Stimulated activated CD8-positive, alpha-beta memory T cell treated with anti-CD3 and anti-CD28 coated beads, Interleukin-12 subunit alpha, Interleukin-12 subunit beta, amount 100 ng/mL, for 24 hours (primary cell): Measurements from ENCODE around the gene SNRNP27.
"Not testable (repeated sequence)": the region's sequence is repeated elsewhere in the genome, so short reads cannot be mapped to it uniquely, and the experiment has no call there.

Experiments
- DNase-seq: peaks from one replicate; pipeline ENCODE4 v3.0.0-alpha.2; 2020; ENCODE audit errors: extremely low read depth

Gene SNRNP27

DNA sequence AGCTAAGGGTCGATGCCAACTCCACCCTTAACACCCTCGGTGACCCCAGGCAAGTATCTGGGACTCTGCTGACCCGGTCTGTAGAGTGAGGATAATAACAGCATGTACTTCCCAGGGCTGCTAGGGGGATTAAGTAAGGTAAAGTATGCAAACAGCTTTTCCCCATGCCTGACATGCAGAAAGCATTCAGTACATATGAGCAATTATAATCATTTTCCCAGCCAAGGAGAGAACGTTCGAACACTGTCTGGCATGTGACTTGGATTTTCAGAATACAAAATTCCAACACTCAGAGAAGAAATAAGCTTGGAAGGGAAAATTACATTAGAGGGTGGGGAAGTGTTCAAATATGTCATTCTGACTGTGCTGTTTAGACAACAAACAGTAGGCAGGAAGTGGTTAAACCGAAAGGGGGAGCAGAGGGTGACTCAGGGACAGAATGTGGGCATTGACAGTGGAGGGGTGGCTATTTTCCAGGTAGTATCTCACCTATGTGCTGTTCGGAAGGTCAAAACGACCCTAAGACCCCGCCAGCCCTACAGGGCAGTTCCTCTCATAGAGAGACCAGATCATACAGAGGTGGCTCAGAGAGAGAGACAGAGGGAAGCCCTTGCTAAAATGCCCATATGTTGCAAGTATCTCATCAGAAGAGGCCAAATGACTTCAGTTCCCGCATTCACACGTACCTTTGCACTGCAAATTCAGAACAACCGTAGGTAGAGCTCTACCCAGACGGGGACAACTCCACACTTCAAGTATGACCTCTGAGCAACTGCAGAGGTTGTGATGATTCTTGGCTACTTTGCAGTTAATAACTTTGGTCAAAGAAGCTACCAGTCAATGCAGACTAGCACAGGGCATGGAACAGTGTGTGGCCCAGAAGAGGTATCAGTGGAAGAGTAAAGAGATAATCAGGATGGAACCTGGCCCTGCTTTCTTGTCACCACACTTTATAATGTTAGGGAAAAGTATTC, 52.9 kb downstream of the SNRNP27 start:
- DNase-seq, result no peak

DNA sequence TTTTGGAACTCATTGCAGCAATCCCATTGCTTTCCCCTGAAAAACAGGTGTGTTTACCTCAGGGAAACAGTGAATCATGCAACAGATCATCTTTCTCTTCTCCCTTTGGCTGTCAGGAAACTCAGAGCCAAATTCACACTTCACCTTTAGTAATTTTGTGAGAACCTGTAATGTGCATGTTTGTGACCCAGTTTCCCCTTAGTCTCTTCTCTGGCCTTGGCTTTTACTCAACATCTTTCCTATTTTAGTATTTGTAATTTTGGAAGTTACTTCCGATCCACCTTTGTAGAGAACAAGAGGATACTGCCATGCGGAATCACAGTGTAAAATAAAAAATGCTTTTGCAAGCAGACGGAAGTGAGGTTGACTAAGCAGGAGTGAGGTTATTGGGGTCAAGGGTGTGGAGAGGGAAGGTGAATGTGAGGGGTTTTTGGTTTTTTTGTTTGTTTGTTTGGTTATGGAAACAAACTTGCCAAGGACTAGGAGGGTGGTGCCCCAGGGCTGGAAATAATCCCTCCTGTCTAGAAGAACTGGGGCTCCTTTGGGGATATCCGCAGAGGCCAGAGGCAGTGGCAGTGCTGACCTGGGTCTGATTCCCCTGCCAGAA, 53.7 kb downstream of the SNRNP27 start:
- DNase-seq, result no peak

- no peak for DNase-seq
Measured at GRCh38 chr2:69948032-69948962, 54.5 kb downstream of the SNRNP27 start.

- DNase-seq, result no peak
Measured at GRCh38 chr2:69948963-69949645, 55.3 kb downstream of the SNRNP27 start.

GRCh38 chr2:69950241-69950640, 56.5 kb downstream of the SNRNP27 start:
- no peak for DNase-seq

DNA sequence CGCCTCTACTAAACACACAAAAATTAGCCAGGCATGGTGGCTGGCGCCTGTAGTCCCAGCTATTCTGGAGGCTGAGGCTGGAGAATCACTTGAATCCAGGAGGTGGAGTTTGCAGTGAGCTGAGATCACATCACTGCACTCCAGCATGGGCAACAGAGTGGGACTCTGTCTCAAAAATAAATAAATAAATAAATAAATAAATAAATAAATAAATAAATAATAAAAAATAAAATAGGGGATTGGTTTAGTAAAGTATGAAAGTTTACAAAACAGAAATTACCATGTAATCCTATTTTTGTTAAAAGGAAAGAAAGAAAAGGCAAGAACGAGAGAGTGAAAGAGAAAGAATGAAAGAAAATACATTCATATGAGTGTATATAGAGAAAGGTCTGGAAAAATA, 56.9 kb downstream of the SNRNP27 start:
- DNase-seq, result not testable (repeated sequence)

GRCh38 chr2:69952336-69953115, 58.8 kb downstream of the SNRNP27 start:
- no peak for DNase-seq

GRCh38 chr2:69954084-69954483, 60.3 kb downstream of the SNRNP27 start:
- no peak for DNase-seq
